SH-SY5Y (cell line): ENCODE data around the gene PTPRD.

Experiments used
- GATA2 ChIP-seq: IDR thresholded peaks from 2 replicates; pipeline ENCODE4 v1.6.1; 2011; ENCODE audit warnings: mild to moderate bottlenecking, low read depth, low read length
- GATA3 ChIP-seq: IDR thresholded peaks from 2 replicates; pipeline ENCODE4 v1.6.1; 2011; ENCODE audit warnings: low read depth, mild to moderate bottlenecking, low read length, moderate library complexity

DNA sequence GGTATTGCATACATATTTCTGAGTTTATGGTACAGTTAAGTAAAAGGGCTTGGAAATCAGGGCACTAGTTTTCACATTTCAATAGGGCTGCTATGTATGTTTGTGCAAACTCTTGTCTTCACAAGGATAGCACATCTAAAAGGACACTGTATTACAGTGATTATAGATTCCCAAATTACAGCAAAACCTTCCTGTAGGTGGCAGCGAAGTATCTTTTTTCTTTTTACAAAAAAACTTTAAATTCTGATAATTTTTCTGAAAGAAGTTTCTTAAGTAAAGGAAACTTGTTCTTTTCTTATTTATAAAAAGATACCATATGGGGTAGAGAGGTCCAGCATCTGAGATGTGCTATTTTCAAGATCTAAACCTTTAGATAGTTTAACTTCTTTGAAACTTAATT, 337.8 kb downstream of the PTPRD start:
- TF ChIP-seq GATA2 (no peak), GATA3 (no peak)
